ENCODE results near the gene PEX7. TPM values are rescaled to one million over a fixed set of nuclear protein-coding genes. Genes with fewer than 3 reads are reported as not detected.

The PEX7 gene
- 12.7 and 18.2 TPM in 2 replicates for total RNA-seq

DNA sequence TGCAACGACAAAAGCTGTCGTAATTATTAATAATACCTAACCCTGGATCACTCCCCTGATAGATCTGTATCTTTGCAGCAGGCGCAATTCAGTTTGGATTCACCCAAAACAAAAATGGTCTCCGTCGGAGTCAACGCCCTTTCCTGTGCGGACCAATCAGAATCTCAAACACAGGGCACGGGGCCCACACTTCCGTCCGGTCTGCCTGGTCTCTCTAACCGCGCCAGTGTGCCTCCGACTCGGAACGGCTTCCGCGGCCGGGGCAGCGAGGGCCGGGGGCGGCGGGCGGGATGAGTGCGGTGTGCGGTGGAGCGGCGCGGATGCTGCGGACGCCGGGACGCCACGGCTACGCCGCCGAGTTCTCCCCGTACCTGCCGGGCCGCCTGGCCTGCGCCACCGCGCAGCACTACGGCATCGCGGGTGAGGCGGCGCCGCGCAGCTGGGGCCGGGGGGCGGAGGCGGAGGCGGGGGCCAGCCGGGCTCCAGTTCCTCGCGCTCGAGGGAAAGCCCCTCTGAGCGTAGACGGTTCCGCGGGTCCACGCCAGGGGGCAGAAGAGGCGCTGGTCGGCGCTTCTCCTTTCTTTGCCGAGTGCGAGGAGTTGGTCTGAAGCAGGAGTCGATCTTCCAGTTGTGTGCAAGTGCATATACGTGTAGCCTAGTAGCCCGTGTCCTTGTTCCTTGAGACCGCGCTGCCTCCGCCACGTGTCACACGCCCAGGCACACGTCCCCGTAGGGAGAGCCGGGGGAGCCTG, at the start of gene PEX7:
TSS of gene PEX7 (plus strand) at position 217 of the 752 bp plus-strand sequence. CDS start at position 291, 74 bp downstream.

DNA sequence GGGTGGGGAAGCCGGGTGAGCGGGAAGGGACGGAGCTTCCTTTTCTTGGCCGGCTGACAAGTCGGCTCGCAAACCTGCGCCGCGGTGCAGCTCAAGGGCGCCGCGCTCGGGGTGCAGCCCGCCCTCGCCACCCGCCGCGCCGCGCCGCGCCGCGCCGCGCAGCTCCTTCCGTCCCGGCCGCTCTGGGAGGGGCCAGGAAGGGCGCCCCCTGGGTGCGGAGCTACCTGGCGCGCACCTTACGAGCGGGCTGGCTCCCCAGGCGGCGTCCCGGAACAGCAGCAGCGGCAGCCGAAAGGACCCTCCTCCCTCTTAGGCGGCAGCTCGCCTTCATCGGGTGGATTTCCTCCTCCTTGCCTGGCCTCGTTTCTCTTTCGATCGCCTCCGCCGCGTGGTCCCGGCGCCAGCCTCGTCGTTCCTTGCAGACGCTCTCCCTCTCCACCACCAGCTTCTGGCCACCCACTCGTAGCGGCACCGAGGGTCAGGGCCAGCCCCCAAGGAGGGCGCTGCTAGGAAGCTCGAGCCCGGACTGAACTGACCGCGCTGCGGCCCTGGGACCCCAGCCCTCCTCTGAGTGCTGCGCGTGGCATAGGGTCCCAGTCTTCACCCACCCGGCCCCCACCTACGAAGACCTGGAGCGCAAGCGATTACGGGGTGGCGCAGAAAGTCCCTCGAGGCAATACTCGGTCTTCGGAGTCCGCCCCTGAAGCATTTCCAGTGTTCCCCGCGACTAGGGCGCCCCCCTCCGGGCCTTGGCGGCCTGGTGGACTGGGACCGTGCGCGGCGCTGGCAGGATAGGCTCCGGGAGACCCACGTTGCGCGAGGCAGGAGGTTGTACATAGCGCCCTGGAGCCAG, 29.8 kb upstream of the PEX7 start, which contains the start of gene MAP3K5:
TSS of gene MAP3K5 (minus strand) at position 68 of the 853 bp plus-strand sequence. CDS start 320 bp downstream, outside the sequence.

GRCh38 chr6:136921936-136922684, 99.7 kb downstream of the PEX7 start, which contains the start of gene SLC35D3:
Gene SLC35D3, plus strand, starts transcription at chr6:136922301. Its CDS starts 128 bp downstream, at chr6:136922429.

Other genes with a start within 250 kb of the PEX7 start
- 30.7 and 46.6 TPM in 2 replicates for gene MAP3K5, start 30.1 kb upstream of the PEX7 start, total RNA-seq
- not detected in 2 replicates for gene SLC35D3, start 99.7 kb downstream of the PEX7 start, total RNA-seq
- gene IL20RA, start 222.4 kb downstream of the PEX7 start, total RNA-seq = 0.33 and 0.58 TPM in 2 replicates